MM.1S (cell line): ENCODE data around the gene TTC28.

ENCODE experiments used
- DNase-seq: peaks from one replicate; pipeline ENCODE4 v3.0.0-alpha.2; 2015
- H2AFZ ChIP-seq: fragments of 300-600 bp; sonication (generic); 2 replicates; pipeline ENCODE4 v1.6.0; 2016; ENCODE audit warnings: antibody characterized with exemption, low read length
- H3F3A ChIP-seq: fragments of 300-600 bp; sonication (generic); 2 replicates; pipeline ENCODE4 v1.6.1; 2016; ENCODE audit warnings: mild to moderate bottlenecking, antibody characterized with exemption, low read length, moderate library complexity, mixed read lengths; ENCODE audit not compliant: insufficient read depth
- H3K27ac ChIP-seq: fragments of 300-600 bp; sonication (generic); 2 replicates; pipeline ENCODE4 v1.5.1; 2016; ENCODE audit warnings: mild to moderate bottlenecking, low read length
- H3K27me3 ChIP-seq: fragments of 300-600 bp; sonication (generic); replicated peaks from 2 replicates; pipeline ENCODE4 v1.6.0; 2016; ENCODE audit warnings: low read length; ENCODE audit not compliant: insufficient read depth
- H3K36me3 ChIP-seq: fragments of 300-600 bp; sonication (generic); replicated peaks from 2 replicates; pipeline ENCODE4 v1.6.1; 2016; ENCODE audit warnings: mild to moderate bottlenecking, low read length, mixed read lengths; ENCODE audit not compliant: insufficient read depth
- H3K4me1 ChIP-seq: fragments of 300-600 bp; sonication (generic); 2 replicates; pipeline ENCODE4 v1.6.1; 2016; ENCODE audit warnings: low read length, mixed read lengths
- H3K4me2 ChIP-seq: fragments of 300-600 bp; sonication (generic); 2 replicates; pipeline ENCODE4 v1.6.0; 2016; ENCODE audit warnings: low read depth, low read length
- H3K4me3 ChIP-seq: fragments of 300-600 bp; sonication (generic); 2 replicates; pipeline ENCODE4 v1.5.1; 2016; ENCODE audit warnings: low read length, mixed read lengths
- H3K79me2 ChIP-seq: fragments of 300-600 bp; sonication (generic); 2 replicates; pipeline ENCODE4 v1.6.1; 2016; ENCODE audit warnings: mixed run types, low read length, mixed read lengths
- H3K9ac ChIP-seq: fragments of 300-600 bp; sonication (generic); 2 replicates; pipeline ENCODE4 v1.6.1; 2016; ENCODE audit warnings: low read length, mixed read lengths
- H3K9me2 ChIP-seq: fragments of 300-600 bp; sonication (generic); replicated peaks from 2 replicates; pipeline ENCODE4 v1.6.1; 2016; ENCODE audit warnings: mild to moderate bottlenecking, low read length, mixed read lengths; ENCODE audit not compliant: insufficient read depth
- H3K9me3 ChIP-seq: fragments of 300-600 bp; sonication (generic); replicated peaks from 2 replicates; pipeline ENCODE4 v1.6.1; 2016; ENCODE audit warnings: mild to moderate bottlenecking, low read length, mixed read lengths; ENCODE audit not compliant: insufficient read depth
- H4K20me1 ChIP-seq: fragments of 300-600 bp; sonication (generic); 2 replicates; pipeline ENCODE4 v1.6.1; 2016; ENCODE audit warnings: mild to moderate bottlenecking, low read length, moderate library complexity, mixed read lengths; ENCODE audit not compliant: insufficient read depth
- CTCF ChIP-seq: fragments of 300-600 bp; sonication (generic); IDR thresholded peaks from 2 replicates; pipeline ENCODE4 v1.5.1; 2016; ENCODE audit warnings: antibody characterized with exemption, low read length, mixed read lengths
- EZH2 ChIP-seq: fragments of 300-600 bp; sonication (generic); optimal IDR thresholded peaks from 2 replicates; pipeline ENCODE3; 2017; ENCODE audit warnings: low read depth, mild to moderate bottlenecking, antibody characterized with exemption, low read length, mixed read lengths
- EZH2phosphoT487 ChIP-seq: fragments of 300-600 bp; sonication (generic); IDR thresholded peaks from 2 replicates; pipeline ENCODE4 v1.6.1; 2018; ENCODE audit warnings: antibody characterized with exemption, low read length

Gene TTC28

GRCh38 chr22:28440592-28441390 lies 238.8 kb downstream of the TTC28 start:
- TF ChIP-seq CTCF = no peak
- no peak for TF ChIP-seq EZH2phosphoT487
- no peak for TF ChIP-seq EZH2
- Histone ChIP-seq H3K4me3 (no peak overlapping the region), H3K9me3 (no peaks in the 10 kb centered on the region), H3K9me2 (no peaks in the 10 kb centered on the region), H4K20me1 (no peaks in the 10 kb centered on the region), H3K36me3 (no peaks in the 10 kb centered on the region), H2AFZ (no peak overlapping the region), H3K9ac (no peak overlapping the region), H3K27ac (no peak overlapping the region), H3K27me3 (no peaks in the 10 kb centered on the region), H3K79me2 (no peaks in the 10 kb centered on the region), H3K4me1 (no peaks in the 10 kb centered on the region), H3K4me2 (no peak overlapping the region), H3F3A (no peaks in the 10 kb centered on the region)
- DNase-seq = no peak

GRCh38 chr22:28438183-28438768 lies 241.4 kb downstream of the TTC28 start:
- no peak overlapping the region for H3K4me2 ChIP-seq
- H3K4me1 ChIP-seq = no peaks in the 10 kb centered on the region
- DNase-seq = no peak
- H3F3A ChIP-seq = no peaks in the 10 kb centered on the region
- TF ChIP-seq EZH2 (no peak), EZH2phosphoT487 (no peak), CTCF (no peak)
- no peaks in the 10 kb centered on the region for H3K79me2 ChIP-seq
- H3K4me3 ChIP-seq = no peak overlapping the region
- no peak overlapping the region for H3K27ac ChIP-seq
- no peak overlapping the region for H2AFZ ChIP-seq
- H3K27me3 ChIP-seq = no peaks in the 10 kb centered on the region
- H4K20me1 ChIP-seq = no peaks in the 10 kb centered on the region
- H3K36me3 ChIP-seq = no peaks in the 10 kb centered on the region
- no peaks in the 10 kb centered on the region for H3K9me3 ChIP-seq
- no peaks in the 10 kb centered on the region for H3K9me2 ChIP-seq
- no peak overlapping the region for H3K9ac ChIP-seq

GRCh38 chr22:28435982-28436381 lies 243.7 kb downstream of the TTC28 start:
- Histone ChIP-seq H3K9me2 (no peaks in the 10 kb centered on the region), H2AFZ (no peak overlapping the region), H3K4me1 (no peaks in the 10 kb centered on the region), H3K4me3 (no peak overlapping the region), H3K4me2 (no peak overlapping the region), H3F3A (no peaks in the 10 kb centered on the region), H3K27ac (no peak overlapping the region), H3K27me3 (no peaks in the 10 kb centered on the region), H3K79me2 (no peaks in the 10 kb centered on the region), H3K36me3 (no peaks in the 10 kb centered on the region), H4K20me1 (no peaks in the 10 kb centered on the region), H3K9ac (no peak overlapping the region), H3K9me3 (no peaks in the 10 kb centered on the region)
- no peak for DNase-seq
- TF ChIP-seq CTCF (no peak), EZH2phosphoT487 (no peak), EZH2 (no peak)
